HAP-1 (cell line): ENCODE results near the gene FUT3.
"Not testable (repeated sequence)": the region's sequence is repeated elsewhere in the genome, so short reads cannot be mapped to it uniquely, and the experiment has no call there.

Experiments
- DNase-seq, 2 experiments: peaks; one replicate each; pipeline ENCODE4 v3.0.0-alpha.2; 2016 to 2020; ENCODE audit warnings: low spot score in 2 of 2
- H3K27me3 ChIP-seq: fragments of 250-450 bp; sonication (Bioruptor Pico); 2 replicates; pipeline ENCODE4 v1.5.1; 2020; ENCODE audit warnings: low read depth, mild to moderate bottlenecking, moderate library complexity
- H3K36me3 ChIP-seq: fragments of 250-450 bp; sonication (Bioruptor Pico); replicated peaks from 2 replicates; pipeline ENCODE4 v1.5.1; 2020; ENCODE audit warnings: mild to moderate bottlenecking
- H3K4me1 ChIP-seq: fragments of 250-450 bp; sonication (Bioruptor Pico); 2 replicates; pipeline ENCODE4 v1.5.1; 2020; ENCODE audit warnings: mild to moderate bottlenecking
- H3K4me3 ChIP-seq: fragments of 250-450 bp; sonication (Bioruptor Pico); 2 replicates; pipeline ENCODE4 v1.5.1; 2020; ENCODE audit warnings: mild to moderate bottlenecking, moderate library complexity
- H3K9me3 ChIP-seq: fragments of 250-450 bp; sonication (Bioruptor Pico); 2 replicates; pipeline ENCODE4 v1.5.1; 2020; ENCODE audit warnings: mild to moderate bottlenecking, moderate library complexity
- in situ Hi-C: fragments of 300-500 bp; cut with MboI; formaldehyde crosslinking; loops from 3 replicates; pipeline ENCODE4 v1.14.3; 2020; ENCODE audit warnings: low sequenced_read_pairs, inconsistent platforms, mixed read lengths

The FUT3 gene

GRCh38 chr19:5891938-5892771 is 40.9 kb upstream of the FUT3 start:
- H3K4me3 ChIP-seq: no peak overlapping the region
- no peaks in the 10 kb centered on the region for H3K27me3 ChIP-seq
- in situ Hi-C loops: loop anchor here (5.0 kb wide), 1 partner anchor 85 kb away; the partner anchor contains the start of gene NRTN
- peaks cover 15% of the 10 kb centered on the region for H3K36me3 ChIP-seq
- peak; percentile 26 to 65 for DNase-seq
- H3K4me1 ChIP-seq: no peaks in the 10 kb centered on the region
- H3K9me3 ChIP-seq: no peaks in the 10 kb centered on the region

- peaks cover 12% of the 10 kb centered on the region for H3K36me3 ChIP-seq
- in situ Hi-C loops: loop anchor here (5.0 kb wide), 1 partner anchor 84 kb away; the partner anchor contains the start of gene NRTN
- no peaks in the 10 kb centered on the region for H3K9me3 ChIP-seq
- no peak for DNase-seq
- no peaks in the 10 kb centered on the region for H3K27me3 ChIP-seq
- H3K4me3 ChIP-seq: no peak overlapping the region
- no peaks in the 10 kb centered on the region for H3K4me1 ChIP-seq
Measured at GRCh38 chr19:5891572-5891937, 40.3 kb upstream of the FUT3 start.

GRCh38 chr19:5890099-5890498 is 38.9 kb upstream of the FUT3 start:
- Histone ChIP-seq H3K4me3 (no peak overlapping the region), H3K4me1 (no peaks in the 10 kb centered on the region), H3K36me3 (peaks cover 2% of the 10 kb centered on the region), H3K9me3 (no peaks in the 10 kb centered on the region), H3K27me3 (no peaks in the 10 kb centered on the region)
- in situ Hi-C loops: loop anchor here (5.0 kb wide), 1 partner anchor 83 kb away; the partner anchor contains the start of gene NRTN
- no peak for DNase-seq

GRCh38 chr19:5889288-5889971 is 38.2 kb upstream of the FUT3 start:
- no peak for DNase-seq
- Histone ChIP-seq H3K9me3 (no peaks in the 10 kb centered on the region), H3K36me3 (no peaks in the 10 kb centered on the region), H3K27me3 (no peaks in the 10 kb centered on the region), H3K4me3 (no peak overlapping the region), H3K4me1 (no peaks in the 10 kb centered on the region)
- in situ Hi-C loops: no loop called here

DNA sequence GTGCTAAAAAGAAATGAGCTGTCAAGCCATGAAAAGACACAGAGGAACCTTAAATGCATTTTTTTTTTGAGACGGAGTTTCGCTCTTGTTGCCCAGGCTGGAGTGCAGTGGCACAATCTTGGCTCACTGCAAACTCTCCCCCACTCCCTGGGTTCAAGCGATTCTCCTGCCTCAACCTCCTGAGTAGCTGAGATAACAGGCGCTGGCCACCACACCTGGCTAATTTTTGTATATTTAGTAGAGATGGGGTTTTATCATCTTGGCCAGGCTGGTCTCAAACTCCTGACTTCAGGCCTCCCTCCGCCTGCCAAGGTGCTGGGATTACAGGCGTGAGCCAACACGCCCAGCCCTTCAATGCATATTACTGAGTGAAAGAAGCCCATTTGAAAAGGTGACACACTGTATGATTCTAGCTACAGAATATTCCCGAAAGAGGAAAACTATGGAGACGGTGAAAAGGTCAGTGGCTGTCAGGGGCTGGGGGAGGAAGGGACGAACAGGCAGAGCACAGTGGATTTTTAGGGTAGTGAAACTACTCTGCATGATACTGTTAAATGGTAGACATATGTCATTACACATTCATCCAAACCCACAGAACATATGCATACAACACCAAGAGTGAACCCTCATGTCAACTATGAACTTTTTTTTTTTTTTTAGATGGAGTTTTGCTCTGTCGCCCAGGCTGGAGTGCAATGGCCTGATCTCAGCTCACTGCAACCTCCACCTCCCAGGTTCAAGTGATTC is 33.0 kb upstream of the FUT3 start:
- H3K9me3 ChIP-seq, H3K36me3 ChIP-seq, DNase-seq, H3K4me1 ChIP-seq, in situ Hi-C loops, H3K4me3 ChIP-seq, H3K27me3 ChIP-seq: not testable (repeated sequence)

DNA sequence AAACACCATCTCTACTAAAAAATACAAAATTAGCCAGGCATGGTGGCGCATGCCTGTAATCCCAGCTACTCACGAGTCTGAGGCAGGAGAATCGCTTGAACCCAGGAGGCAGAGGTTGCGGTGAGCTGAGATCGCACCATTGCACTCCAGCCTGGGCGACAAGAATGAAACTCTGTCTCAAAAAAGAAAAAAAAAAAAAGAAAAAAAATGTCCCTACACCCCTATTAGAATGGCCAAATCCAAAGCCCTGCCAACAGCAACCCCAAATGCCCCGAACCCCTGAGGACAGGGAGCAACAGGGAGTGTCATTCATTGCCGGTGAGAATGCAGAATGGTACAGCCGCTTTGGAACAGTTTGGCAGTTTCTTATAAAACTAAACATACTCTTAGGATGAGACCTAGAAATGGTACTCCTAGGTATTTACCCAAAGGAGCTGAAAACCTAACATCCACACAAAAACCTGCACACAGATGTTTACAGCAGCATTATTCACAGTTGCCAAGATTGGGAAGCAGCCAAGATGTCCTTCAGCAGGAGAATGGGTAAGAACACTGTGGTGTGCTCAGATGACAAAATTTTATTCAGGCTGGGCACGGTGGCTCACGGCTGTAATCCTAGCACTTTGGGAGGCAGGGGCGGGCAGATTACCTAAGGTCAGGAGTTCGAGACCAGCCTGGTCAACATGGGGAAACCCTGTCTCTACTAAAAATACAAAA is 32.1 kb upstream of the FUT3 start:
- DNase-seq, H3K4me3 ChIP-seq, H3K4me1 ChIP-seq, H3K27me3 ChIP-seq, H3K9me3 ChIP-seq, in situ Hi-C loops, H3K36me3 ChIP-seq: not testable (repeated sequence)

GRCh38 chr19:5882421-5882968 is 31.2 kb upstream of the FUT3 start:
- H3K27me3 ChIP-seq: no peaks in the 10 kb centered on the region
- no peak for DNase-seq
- H3K4me3 ChIP-seq: no peak overlapping the region
- H3K36me3 ChIP-seq: no peaks in the 10 kb centered on the region
- in situ Hi-C loops: no loop called here
- H3K4me1 ChIP-seq: peaks cover 7% of the 10 kb centered on the region
- H3K9me3 ChIP-seq: no peaks in the 10 kb centered on the region

DNA sequence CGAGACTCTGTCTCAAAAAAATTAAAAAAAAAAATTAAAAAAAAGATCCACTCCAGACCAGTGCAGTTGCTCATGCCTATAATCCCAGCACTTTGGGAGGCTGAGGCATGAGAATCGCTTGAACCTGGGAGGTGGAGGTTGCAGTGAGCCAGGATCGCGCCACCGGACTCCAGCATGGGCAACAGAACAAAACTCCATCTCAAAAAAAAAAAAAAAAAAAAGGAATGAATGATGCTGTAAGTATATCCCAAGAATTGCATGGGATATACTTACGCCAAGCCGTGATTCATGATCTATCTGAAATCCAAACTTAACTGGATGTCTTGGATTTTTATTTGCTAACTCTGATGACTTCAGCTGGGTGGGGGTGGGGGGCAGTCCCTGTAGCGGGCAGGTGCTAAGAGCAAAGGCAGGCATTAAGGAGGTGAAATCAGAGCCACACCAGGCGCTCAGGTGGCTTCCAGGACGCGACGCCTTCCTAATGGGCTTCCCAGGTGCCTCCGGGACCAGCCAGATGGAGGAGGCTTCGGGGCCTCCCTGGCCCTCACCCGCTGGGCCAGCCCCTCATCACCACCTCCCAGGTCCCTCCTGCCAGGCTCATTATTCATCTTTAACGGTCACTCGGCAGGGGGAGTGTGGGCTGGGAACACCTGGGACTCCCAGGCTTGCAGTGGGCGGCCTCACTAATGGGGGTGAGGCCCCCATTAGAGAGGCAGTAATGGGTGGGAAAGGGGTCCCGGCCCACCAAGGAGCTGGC is 30.5 kb upstream of the FUT3 start:
- Histone ChIP-seq H3K4me1 (peaks cover 9% of the 10 kb centered on the region), H3K36me3 (no peaks in the 10 kb centered on the region), H3K4me3 (no peak overlapping the region), H3K9me3 (no peaks in the 10 kb centered on the region), H3K27me3 (no peaks in the 10 kb centered on the region)
- DNase-seq: no peak
- in situ Hi-C loops: no loop called here

DNA sequence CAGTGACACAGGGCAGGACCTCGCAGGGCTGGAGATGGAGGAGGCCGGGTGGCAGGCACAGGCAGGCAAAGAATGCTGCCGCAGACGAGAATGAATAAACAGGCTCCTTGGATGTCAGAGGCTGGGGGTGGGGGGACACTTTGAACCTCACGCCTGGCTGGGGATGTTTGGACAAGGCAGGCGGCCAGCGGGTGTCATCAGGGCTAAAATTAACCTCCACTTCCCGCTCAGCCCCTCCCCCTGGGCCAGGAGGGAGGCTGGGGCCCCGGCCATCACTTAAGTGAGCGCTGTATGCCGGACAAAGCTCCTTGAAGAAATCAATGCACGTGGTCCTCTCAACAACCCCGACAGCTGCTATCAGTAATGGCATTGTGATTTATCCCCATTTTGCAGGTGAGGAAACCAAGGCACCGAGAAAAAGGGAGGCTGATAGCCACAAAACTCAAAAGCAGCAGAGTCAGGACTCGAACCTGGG is 29.4 kb upstream of the FUT3 start:
- H3K27me3 ChIP-seq: no peaks in the 10 kb centered on the region
- H3K4me1 ChIP-seq: peaks cover 9% of the 10 kb centered on the region
- no peaks in the 10 kb centered on the region for H3K9me3 ChIP-seq
- in situ Hi-C loops: no loop called here
- DNase-seq: no peak
- H3K36me3 ChIP-seq: no peaks in the 10 kb centered on the region
- H3K4me3 ChIP-seq: no peak overlapping the region

- Histone ChIP-seq H3K36me3 (no peaks in the 10 kb centered on the region), H3K4me3 (no peak overlapping the region), H3K4me1 (peaks cover 9% of the 10 kb centered on the region), H3K27me3 (no peaks in the 10 kb centered on the region), H3K9me3 (no peaks in the 10 kb centered on the region)
- no peak for DNase-seq
- in situ Hi-C loops: no loop called here
Measured at GRCh38 chr19:5880196-5880595, 28.9 kb upstream of the FUT3 start.

GRCh38 chr19:5877882-5878281 is 26.6 kb upstream of the FUT3 start:
- Histone ChIP-seq H3K36me3 (no peaks in the 10 kb centered on the region), H3K4me1 (peaks cover 9% of the 10 kb centered on the region), H3K4me3 (no peak overlapping the region), H3K9me3 (no peaks in the 10 kb centered on the region), H3K27me3 (no peaks in the 10 kb centered on the region)
- in situ Hi-C loops: no loop called here
- DNase-seq: peak; percentile 67 to 77

DNA sequence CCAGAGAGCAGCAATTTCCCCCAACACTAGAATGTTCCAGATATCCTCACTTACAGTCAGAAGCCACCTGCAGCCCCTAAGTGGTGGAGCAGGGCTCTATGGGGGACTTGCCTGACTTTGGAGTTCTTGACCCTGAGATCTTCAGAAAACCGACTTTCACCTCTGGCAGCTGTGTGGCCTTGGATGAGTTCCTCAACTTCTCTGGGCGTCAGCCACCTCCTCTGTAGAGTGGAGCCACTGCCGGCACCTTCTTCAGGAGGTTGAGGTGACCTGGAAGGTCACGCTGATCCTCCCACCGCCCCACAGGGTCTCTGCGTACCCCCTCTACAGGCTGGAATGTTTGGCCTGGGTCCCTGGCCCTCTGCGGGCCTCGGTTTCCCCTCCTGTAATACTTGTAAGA is 26.2 kb upstream of the FUT3 start:
- H3K4me1 ChIP-seq: peaks cover 9% of the 10 kb centered on the region
- H3K36me3 ChIP-seq: no peaks in the 10 kb centered on the region
- no peaks in the 10 kb centered on the region for H3K9me3 ChIP-seq
- in situ Hi-C loops: no loop called here
- no peak for DNase-seq
- no peaks in the 10 kb centered on the region for H3K27me3 ChIP-seq
- H3K4me3 ChIP-seq: no peak overlapping the region
